ENCODE data around the gene EPS8L1.
"Not testable (repeated sequence)": the region's sequence is repeated elsewhere in the genome, so short reads cannot be mapped to it uniquely, and the experiment has no call there.

EPS8L1 gene

GRCh38 chr19:55094456-55095259, 19.0 kb downstream of the EPS8L1 start:
- DNase-seq (ENCODE audit: low read depth) = no peak

- DNase-seq (ENCODE audit: low read depth) = no peak
Measured at GRCh38 chr19:55095260-55096060, 19.8 kb downstream of the EPS8L1 start.

- DNase-seq (ENCODE audit: low read depth) = no peak
Measured at GRCh38 chr19:55096061-55096701, 20.5 kb downstream of the EPS8L1 start.

- no peak for DNase-seq (ENCODE audit: low read depth)
Measured at GRCh38 chr19:55097864-55098715, 22.4 kb downstream of the EPS8L1 start.

GRCh38 chr19:55098716-55099556, 23.3 kb downstream of the EPS8L1 start:
- DNase-seq (ENCODE audit: low read depth) = no peak

GRCh38 chr19:55099557-55100506, 24.2 kb downstream of the EPS8L1 start:
- DNase-seq (ENCODE audit: low read depth) = no peak

- no peak for DNase-seq (ENCODE audit: low read depth)
Measured at GRCh38 chr19:55101261-55101660, 25.6 kb downstream of the EPS8L1 start.

- DNase-seq (ENCODE audit: low read depth) = no peak
Measured at GRCh38 chr19:55103190-55103589, 27.5 kb downstream of the EPS8L1 start.

GRCh38 chr19:55105237-55105636, 29.6 kb downstream of the EPS8L1 start:
- DNase-seq (ENCODE audit: low read depth) = no peak

GRCh38 chr19:55106591-55106990, 30.9 kb downstream of the EPS8L1 start:
- no peak for DNase-seq (ENCODE audit: low read depth)

GRCh38 chr19:55107252-55107651, 31.6 kb downstream of the EPS8L1 start:
- DNase-seq (ENCODE audit: low read depth) = not testable (repeated sequence)

GRCh38 chr19:55109527-55110291, 34.0 kb downstream of the EPS8L1 start:
- no peak for DNase-seq (ENCODE audit: low read depth)

GRCh38 chr19:55111238-55111831, 35.7 kb downstream of the EPS8L1 start:
- DNase-seq (ENCODE audit: low read depth) = no peak

- DNase-seq (ENCODE audit: low read depth) = no peak
Measured at GRCh38 chr19:55112246-55112776, 36.6 kb downstream of the EPS8L1 start.

GRCh38 chr19:55112777-55113569, 37.3 kb downstream of the EPS8L1 start:
- no peak for DNase-seq (ENCODE audit: low read depth)

GRCh38 chr19:55113570-55114039, 37.9 kb downstream of the EPS8L1 start:
- DNase-seq (ENCODE audit: low read depth) = no peak

- DNase-seq (ENCODE audit: low read depth) = no peak
Measured at GRCh38 chr19:55114566-55115145, 39.0 kb downstream of the EPS8L1 start.

Measured in activated T-cell treated with anti-CD3 and anti-CD28 coated beads for 48 hours (primary cell).